ENCODE results near the gene SLC26A1.

Gene SLC26A1

DNA sequence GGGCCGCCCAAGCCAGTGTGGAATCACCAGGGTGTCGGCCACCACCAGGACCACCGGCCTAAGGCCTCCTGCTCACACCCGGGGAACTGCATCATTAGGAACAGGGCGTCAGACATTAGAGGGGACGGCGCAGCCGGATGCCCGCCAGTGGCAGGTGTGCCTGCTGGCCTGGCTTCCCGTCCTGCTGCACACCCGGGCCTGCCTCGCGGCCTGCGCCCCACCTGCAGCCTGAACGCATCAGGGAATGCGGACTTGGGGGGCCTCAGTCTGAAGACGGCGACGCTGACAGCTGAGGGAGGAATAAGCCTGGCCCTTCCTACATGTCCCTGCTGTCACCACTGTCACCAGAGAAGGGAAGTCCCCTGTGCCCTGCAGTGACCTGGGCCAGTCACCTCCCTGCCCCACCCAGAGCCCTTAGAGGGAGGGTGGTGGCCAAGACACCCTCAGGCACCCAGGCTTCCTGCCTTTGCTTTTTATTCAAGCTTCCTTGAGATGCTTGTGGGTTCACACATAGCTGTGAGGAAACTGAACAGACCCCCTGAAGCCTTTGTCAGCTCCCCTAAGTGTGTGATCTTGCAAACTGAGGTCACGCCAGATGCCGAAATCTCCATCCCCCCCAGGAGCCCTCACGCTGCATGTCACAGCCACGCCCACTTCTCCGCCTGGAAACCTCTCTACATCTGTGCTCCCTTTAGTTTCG is 23.0 kb downstream of the SLC26A1 start:
- Mint-ChIP-seq H3K27ac (no peak overlapping the region), H3K4me3 (peak overlapping the region in 2 of 3 experiments; percentile 60 to 65), H3K4me1 (no peaks in the 10 kb centered on the region), H3K27me3 (ENCODE audit: low read depth) (peaks cover 22% of the 10 kb centered on the region), H3K36me3 (ENCODE audit: low read depth) (no peaks in the 10 kb centered on the region), H3K9me3 (peaks cover 3% of the 10 kb centered on the region)
- TF ChIP-seq, protein P1, sequence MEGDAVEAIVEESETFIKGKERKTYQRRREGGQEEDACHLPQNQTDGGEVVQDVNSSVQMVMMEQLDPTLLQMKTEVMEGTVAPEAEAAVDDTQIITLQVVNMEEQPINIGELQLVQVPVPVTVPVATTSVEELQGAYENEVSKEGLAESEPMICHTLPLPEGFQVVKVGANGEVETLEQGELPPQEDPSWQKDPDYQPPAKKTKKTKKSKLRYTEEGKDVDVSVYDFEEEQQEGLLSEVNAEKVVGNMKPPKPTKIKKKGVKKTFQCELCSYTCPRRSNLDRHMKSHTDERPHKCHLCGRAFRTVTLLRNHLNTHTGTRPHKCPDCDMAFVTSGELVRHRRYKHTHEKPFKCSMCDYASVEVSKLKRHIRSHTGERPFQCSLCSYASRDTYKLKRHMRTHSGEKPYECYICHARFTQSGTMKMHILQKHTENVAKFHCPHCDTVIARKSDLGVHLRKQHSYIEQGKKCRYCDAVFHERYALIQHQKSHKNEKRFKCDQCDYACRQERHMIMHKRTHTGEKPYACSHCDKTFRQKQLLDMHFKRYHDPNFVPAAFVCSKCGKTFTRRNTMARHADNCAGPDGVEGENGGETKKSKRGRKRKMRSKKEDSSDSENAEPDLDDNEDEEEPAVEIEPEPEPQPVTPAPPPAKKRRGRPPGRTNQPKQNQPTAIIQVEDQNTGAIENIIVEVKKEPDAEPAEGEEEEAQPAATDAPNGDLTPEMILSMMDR (IDR thresholded peaks at IDR 0.05; ENCODE audit: unreplicated experiment in 3 of 3), result no peak

DNA sequence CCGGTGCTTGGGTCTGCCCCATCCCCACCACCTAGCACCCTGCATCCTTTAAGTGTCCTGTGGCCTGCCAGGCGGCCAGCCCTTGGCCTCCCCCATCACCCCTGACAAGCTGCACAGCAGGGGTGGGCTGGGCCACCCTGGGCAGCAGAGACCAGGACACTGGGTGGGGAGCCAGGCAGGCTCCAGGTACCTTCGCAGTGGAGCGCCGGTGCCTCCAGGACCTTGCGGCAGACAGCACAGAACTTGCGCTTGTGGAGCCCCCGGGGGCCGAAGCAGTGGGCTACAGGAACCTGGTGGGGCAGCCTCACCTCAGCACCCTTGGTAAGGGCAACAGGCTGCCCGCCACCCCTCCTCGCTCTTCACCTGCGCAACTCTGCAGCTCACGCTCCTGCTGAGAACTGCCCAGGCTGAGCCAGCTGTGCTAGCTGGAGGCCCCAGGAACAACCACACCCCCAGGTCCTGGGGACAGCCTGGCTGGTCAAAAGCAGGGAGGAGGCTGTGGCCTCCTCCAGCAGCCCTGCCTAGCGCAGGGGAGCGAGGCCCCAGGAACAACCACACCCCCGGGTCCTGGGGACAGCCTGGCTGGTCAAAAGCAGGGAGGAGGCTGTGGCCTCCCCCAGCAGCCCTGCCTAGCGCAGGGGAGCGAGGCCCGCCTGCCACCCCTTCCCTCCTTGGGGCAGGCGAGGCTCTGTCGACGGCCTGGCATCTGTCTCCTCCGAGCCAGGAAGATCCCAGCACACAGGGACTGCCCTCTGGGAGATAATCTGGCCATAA is 24.4 kb downstream of the SLC26A1 start:
- no peak overlapping the region for H3K27ac Mint-ChIP-seq
- H3K27me3 Mint-ChIP-seq (ENCODE audit: low read depth), result peaks cover 22% of the 10 kb centered on the region
- no peaks in the 10 kb centered on the region for H3K9me3 Mint-ChIP-seq
- peak overlapping the region in 1 of 3 experiments; percentile 34 for H3K4me3 Mint-ChIP-seq
- TF ChIP-seq, protein P1 (IDR thresholded peaks at IDR 0.05; ENCODE audit: unreplicated experiment in 3 of 3), result no peak
- H3K4me1 Mint-ChIP-seq, result no peaks in the 10 kb centered on the region
- H3K36me3 Mint-ChIP-seq (ENCODE audit: low read depth), result no peaks in the 10 kb centered on the region

DNA sequence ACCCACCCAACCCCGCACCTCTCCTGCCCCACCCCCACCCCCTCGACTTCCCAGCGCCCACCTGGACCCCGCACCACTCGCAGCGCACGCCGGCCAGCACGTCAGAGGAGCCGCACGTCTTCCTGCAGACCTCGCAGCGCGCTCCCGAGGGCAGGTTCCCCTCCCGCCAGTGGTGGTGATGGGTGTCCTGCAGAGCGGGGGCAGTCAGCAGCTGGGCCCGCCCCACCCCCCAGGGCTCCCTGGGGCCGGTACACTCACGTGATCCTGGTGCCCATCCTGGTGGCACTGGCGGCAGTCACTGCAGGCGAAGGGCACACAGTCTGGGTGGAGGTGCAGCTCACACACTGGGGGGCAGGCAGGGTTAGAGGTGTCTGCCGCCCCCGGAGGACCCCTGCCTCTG is 25.0 kb downstream of the SLC26A1 start:
- Mint-ChIP-seq H3K27ac (no peak overlapping the region), H3K36me3 (ENCODE audit: low read depth) (no peaks in the 10 kb centered on the region), H3K27me3 (ENCODE audit: low read depth) (peaks cover 22% of the 10 kb centered on the region), H3K9me3 (no peaks in the 10 kb centered on the region), H3K4me3 (no peak overlapping the region), H3K4me1 (no peaks in the 10 kb centered on the region)
- TF ChIP-seq, protein P1 (IDR thresholded peaks at IDR 0.05; ENCODE audit: unreplicated experiment in 3 of 3), result no peak

DNA sequence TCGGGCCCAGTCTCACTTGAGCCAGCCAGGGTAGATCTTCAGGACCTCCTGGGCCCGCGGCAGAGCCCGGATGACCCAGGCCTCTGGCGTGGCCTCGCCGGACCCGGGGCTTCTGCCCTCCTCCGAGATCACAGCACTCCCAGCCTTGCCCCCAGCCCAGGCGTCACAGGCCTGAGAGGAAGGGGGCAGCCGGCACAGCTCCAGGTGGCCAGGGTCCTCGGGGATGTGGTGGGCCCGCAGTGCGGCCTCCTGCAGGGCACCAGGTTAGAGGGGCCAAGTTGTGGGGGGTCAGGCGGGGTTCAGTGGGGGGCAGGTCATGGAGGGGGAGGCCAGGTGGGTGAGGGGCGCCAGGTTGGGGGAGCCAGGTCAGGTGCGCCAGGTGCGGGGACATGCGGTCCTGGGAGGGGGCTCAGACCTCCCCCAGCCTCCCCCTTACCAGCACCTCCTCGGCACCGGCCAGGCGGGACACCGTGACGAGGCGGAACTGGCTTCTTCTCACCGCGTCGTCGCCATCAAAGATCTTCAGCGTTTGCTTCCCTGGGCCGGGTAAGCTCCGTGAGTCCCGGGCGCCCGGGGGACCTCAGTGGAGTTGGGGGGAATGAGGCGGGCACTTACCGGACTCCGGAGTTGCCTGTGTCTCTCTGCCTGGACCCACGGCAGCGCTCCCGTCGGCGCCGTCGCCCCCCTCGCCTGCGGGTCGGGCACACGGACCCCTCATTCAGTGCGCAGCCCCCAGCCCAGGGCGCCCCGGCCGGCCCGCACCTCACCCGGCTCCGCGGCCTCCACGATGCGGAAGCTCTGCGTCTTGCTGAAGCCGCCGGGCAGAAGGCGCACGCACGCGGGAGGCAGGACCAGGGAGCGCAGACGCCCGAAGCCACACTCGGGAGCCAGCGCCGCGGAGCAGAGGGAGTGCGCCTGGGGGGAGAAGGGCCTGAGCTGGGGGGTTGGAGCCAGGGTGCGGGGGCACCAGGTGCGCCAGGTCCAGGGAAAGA is 25.8 kb downstream of the SLC26A1 start:
- no peaks in the 10 kb centered on the region for H3K4me1 Mint-ChIP-seq
- no peak overlapping the region for H3K27ac Mint-ChIP-seq
- no peaks in the 10 kb centered on the region for H3K9me3 Mint-ChIP-seq
- peaks cover 22% of the 10 kb centered on the region for H3K27me3 Mint-ChIP-seq (ENCODE audit: low read depth)
- TF ChIP-seq, protein P1 (IDR thresholded peaks at IDR 0.05; ENCODE audit: unreplicated experiment in 3 of 3), result no peak
- H3K4me3 Mint-ChIP-seq, result no peak overlapping the region
- H3K36me3 Mint-ChIP-seq (ENCODE audit: low read depth), result no peaks in the 10 kb centered on the region

DNA sequence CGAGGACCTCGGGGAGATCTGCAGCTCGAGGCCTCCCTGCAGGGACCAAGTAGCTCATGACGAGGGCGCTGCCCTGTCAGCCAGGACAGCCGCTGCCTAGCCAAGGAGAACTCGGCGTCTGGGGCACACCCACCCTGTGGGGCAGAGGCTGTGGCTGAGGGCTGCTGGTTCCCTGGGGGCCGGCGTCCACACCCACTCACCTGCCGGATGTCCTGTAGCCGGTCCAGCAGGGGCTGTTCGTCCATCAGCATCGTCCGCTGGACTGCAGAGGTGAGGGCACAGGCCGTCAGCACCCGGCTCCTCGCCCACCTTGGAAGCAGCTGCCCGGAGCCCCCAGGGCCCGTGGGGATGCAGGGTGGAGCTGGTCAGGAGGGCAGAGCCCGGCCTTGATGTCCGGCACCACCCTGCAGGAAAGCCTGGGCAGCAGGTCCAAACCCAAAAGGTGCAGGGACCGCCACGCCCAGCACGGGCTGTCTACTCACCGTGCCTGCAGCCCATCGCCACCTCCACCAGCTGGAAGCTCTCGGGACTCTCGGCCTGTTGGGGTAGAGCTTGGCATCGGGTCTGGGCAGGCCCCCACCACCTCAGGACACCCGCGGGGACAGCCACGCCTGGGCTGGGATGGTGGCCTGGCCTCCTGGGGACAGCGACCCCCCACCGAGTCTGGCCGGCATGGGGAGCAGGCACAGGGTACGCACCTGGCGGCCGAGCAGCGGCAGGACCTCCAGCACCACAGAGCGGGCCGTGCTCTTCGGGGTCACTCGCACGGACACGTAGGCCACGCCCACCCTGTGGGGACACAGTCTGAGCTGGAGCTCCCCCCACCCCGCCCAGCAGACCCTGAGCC is 26.7 kb downstream of the SLC26A1 start:
- Mint-ChIP-seq H3K9me3 (no peaks in the 10 kb centered on the region), H3K4me1 (no peaks in the 10 kb centered on the region), H3K36me3 (ENCODE audit: low read depth) (no peaks in the 10 kb centered on the region), H3K4me3 (no peak overlapping the region), H3K27me3 (ENCODE audit: low read depth) (peaks cover 22% of the 10 kb centered on the region), H3K27ac (no peak overlapping the region)
- TF ChIP-seq, protein P1 (IDR thresholded peaks at IDR 0.05; ENCODE audit: unreplicated experiment in 3 of 3), result no peak

All from nephron (organoid).